Large intestine (tissue), 12 donors: ENCODE measurements around the gene CHST10. TPM values are rescaled to one million over a fixed set of nuclear protein-coding genes. Genes with fewer than 3 reads are reported as not detected.
"Not testable (repeated sequence)": the region's sequence is repeated elsewhere in the genome, so short reads cannot be mapped to it uniquely, and the experiment has no call there.

Experiments
- DNase-seq, 2 donors: peaks; one replicate each; pipeline versions ENCODE4 v3.0.0 to v3.0.0-alpha.2; 2013
- H3K27ac ChIP-seq: one replicate; pipeline ENCODE4 v1.5.1; 2013; ENCODE audit warnings: low read length
- H3K27me3 ChIP-seq: 2 replicates; pipeline ENCODE4 v1.6.1; 2013; ENCODE audit warnings: low read length; ENCODE audit not compliant: control insufficient read depth, insufficient read depth
- H3K36me3 ChIP-seq: 2 replicates; pipeline ENCODE4 v1.6.1; 2013; ENCODE audit warnings: low read length; ENCODE audit not compliant: control insufficient read depth, insufficient read depth
- H3K4me1 ChIP-seq: one replicate; pipeline ENCODE4 v1.6.1; 2013; ENCODE audit warnings: low read length; ENCODE audit not compliant: control insufficient read depth, insufficient read depth
- H3K4me3 ChIP-seq: one replicate; pipeline ENCODE4 v1.5.1; 2013; ENCODE audit warnings: low read length
- H3K9me3 ChIP-seq: one replicate; pipeline ENCODE4 v1.6.1; 2013; ENCODE audit warnings: mild to moderate bottlenecking, low read depth, low read length, moderate library complexity; ENCODE audit not compliant: control insufficient read depth
- WGBS: methylation state at CpG from one replicate; pipeline ENCODE4 v1.1.5; 2013; ENCODE audit warnings: low lambda C conversion rate; ENCODE audit not compliant: insufficient coverage; 5-methylcytosine and 5-hydroxymethylcytosine counted together
- long read RNA-seq, 11 donors: transcript quantifications; one replicate each; lab custom pipeline, GENCODE V29; 2026
- polyA plus RNA-seq: library from polyadenylated mRNA; unstranded; fragments of 120-200 nt; gene quantifications from one replicate; pipeline ENCODE4 v1.2.1, GENCODE V29; 2013

Gene CHST10, protein sequence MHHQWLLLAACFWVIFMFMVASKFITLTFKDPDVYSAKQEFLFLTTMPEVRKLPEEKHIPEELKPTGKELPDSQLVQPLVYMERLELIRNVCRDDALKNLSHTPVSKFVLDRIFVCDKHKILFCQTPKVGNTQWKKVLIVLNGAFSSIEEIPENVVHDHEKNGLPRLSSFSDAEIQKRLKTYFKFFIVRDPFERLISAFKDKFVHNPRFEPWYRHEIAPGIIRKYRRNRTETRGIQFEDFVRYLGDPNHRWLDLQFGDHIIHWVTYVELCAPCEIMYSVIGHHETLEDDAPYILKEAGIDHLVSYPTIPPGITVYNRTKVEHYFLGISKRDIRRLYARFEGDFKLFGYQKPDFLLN
- polyA plus RNA-seq = 6.4 TPM
- long read RNA-seq, donor 1, partial matches to known transcripts = 0 of 1 reads
- long read RNA-seq, donor 1, other reads (novel, unspliced or antisense) = 0 of 1 reads
- long read RNA-seq, donor 2, partial matches to known transcripts = 0 of 3 reads
- long read RNA-seq, donor 2, other reads (novel, unspliced or antisense) = 0 of 3 reads
- long read RNA-seq, donor 3 = 0 reads
- long read RNA-seq, donor 4 = 0 reads
- long read RNA-seq, donor 5 = 0 reads
- long read RNA-seq, donor 6, partial matches to known transcripts = 0 of 3 reads
- long read RNA-seq, donor 6, other reads (novel, unspliced or antisense) = 0 of 3 reads
- long read RNA-seq, donor 7, partial matches to known transcripts = 0 of 1 reads
- long read RNA-seq, donor 7, other reads (novel, unspliced or antisense) = 0 of 1 reads
- long read RNA-seq, donor 8 = 0 reads
- long read RNA-seq, donor 9, partial matches to known transcripts = 0 of 3 reads
- long read RNA-seq, donor 9, other reads (novel, unspliced or antisense) = 0 of 3 reads
- long read RNA-seq, donor 10 = 0 reads
- long read RNA-seq, donor 11, partial matches to known transcripts = 0 of 1 reads
- long read RNA-seq, donor 11, other reads (novel, unspliced or antisense) = 0 of 1 reads

- Histone ChIP-seq H3K9me3 (no peaks in the 10 kb centered on the region), H3K27me3 (peaks cover 6% of the 10 kb centered on the region), H3K4me1 (no peaks in the 10 kb centered on the region), H3K36me3 (peaks cover 3% of the 10 kb centered on the region), H3K27ac (no peak within 1 kb of the TSS), H3K4me3 (peak within 1 kb of the TSS; percentile 50)
- peak; percentile 17 to 72 for DNase-seq
- no CpG with 5 or more reads among the region's 88 CpGs for WGBS
Measured at GRCh38 chr2:100416935-100417710, at the start of gene CHST10. TSS of gene CHST10 (minus strand) at chr2:100417668. CDS start at chr2:100406675, 10,993 bp downstream.

DNA sequence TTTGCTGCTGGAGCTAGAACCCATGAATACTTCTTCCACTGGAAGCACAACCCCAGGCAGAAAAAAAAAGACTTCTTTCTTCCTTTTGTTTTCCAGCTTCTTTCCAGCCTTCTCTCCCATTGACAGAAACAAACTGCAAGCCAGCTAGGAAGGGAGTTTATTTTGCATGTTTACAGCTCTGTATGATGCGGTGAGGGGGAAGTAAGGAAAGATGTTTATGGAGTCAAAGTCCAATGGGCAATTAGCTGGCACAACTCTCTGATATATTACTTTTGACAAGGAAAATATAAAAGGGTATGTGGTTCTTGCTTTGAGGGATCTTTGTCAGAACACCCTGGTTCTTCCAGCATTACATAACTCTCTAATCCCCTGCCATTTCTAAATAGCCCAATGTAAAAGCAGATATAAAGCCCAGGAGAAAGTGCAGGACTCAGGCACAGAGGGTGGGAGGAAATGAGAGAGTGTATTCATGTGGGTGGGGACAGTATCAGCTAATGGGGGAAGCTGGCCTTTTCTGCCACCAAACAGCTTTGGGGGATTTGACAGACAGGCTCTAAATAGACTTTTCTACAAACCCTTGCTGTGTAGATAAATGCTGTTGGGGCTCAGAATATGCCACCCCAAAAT lies 43.5 kb upstream of the CHST10 start:
- Histone ChIP-seq H3K27me3 (no peaks in the 10 kb centered on the region), H3K4me1 (no peaks in the 10 kb centered on the region), H3K9me3 (no peaks in the 10 kb centered on the region), H3K27ac (no peak overlapping the region), H3K4me3 (no peak overlapping the region), H3K36me3 (no peaks in the 10 kb centered on the region)
- no peak for DNase-seq
- no CpG with 5 or more reads among the region's 1 CpG for WGBS

DNA sequence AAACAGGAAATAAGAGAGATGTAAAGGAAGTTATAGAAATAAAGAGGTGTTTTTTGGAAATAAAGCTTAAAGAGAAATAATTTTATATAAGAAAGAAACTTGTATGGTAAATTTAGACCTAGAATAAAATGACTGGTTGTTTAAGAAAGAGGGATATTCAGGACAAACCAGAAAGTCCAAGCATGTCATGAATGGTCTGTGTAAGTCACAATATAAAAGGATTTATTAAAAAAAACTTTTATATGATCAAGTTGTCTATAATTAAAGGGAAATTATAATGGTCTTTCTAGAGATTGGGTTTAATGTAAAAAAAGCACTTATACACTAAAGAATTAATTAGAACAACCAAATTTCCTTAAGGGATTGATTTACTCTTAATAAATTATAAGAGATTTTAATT lies 38.9 kb upstream of the CHST10 start:
- not testable (repeated sequence) for H3K27ac ChIP-seq, H3K4me3 ChIP-seq, H3K27me3 ChIP-seq, H3K9me3 ChIP-seq, H3K36me3 ChIP-seq, DNase-seq, H3K4me1 ChIP-seq

- Histone ChIP-seq H3K4me1 (no peaks in the 10 kb centered on the region), H3K4me3 (no peak overlapping the region), H3K9me3 (no peaks in the 10 kb centered on the region), H3K27ac (no peak overlapping the region), H3K27me3 (no peaks in the 10 kb centered on the region), H3K36me3 (no peaks in the 10 kb centered on the region)
- WGBS = 43% methylated on average over 1 of the region's 4 CpGs
- no peak for DNase-seq
Measured at GRCh38 chr2:100453853-100454252, 36.4 kb upstream of the CHST10 start.

DNA sequence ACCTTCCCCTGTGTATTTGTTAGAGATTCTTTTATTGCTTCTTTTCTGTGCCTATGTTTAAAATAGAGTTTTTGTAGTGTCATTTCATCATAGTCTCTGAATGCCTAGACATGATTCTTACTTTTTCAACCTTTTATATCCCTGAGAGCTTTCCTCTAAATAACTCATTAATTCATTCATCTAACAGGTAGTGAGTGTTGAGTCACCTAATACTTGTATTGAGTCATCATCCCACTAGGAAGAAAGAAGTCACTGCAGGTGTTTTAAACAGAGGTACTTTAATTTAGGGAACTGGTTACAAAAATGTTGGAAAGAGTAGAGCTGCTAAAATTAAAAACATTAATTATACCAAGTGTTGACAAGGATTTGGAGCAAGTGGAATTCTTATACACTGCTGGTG lies 34.3 kb upstream of the CHST10 start:
- Histone ChIP-seq H3K4me3 (no peak overlapping the region), H3K36me3 (no peaks in the 10 kb centered on the region)

GRCh38 chr2:100451092-100451491 lies 33.6 kb upstream of the CHST10 start:
- WGBS = 90% methylated on average over 1 of the region's 5 CpGs
- H3K27me3 ChIP-seq = no peaks in the 10 kb centered on the region
- DNase-seq = no peak
- H3K36me3 ChIP-seq = no peaks in the 10 kb centered on the region
- H3K4me3 ChIP-seq = no peak overlapping the region
- no peak overlapping the region for H3K27ac ChIP-seq
- no peaks in the 10 kb centered on the region for H3K4me1 ChIP-seq
- H3K9me3 ChIP-seq = no peaks in the 10 kb centered on the region

More for the DNA sequence above, 34.3 kb upstream of the CHST10 start:
- Histone ChIP-seq H3K4me1 (no peaks in the 10 kb centered on the region), H3K27me3 (no peaks in the 10 kb centered on the region), H3K27ac (no peak overlapping the region), H3K9me3 (no peaks in the 10 kb centered on the region)
- no peak for DNase-seq

GRCh38 chr2:100446696-100447095 lies 29.2 kb upstream of the CHST10 start:
- Histone ChIP-seq H3K27me3 (no peaks in the 10 kb centered on the region), H3K9me3 (no peaks in the 10 kb centered on the region), H3K4me1 (no peaks in the 10 kb centered on the region), H3K4me3 (no peak overlapping the region), H3K36me3 (no peaks in the 10 kb centered on the region), H3K27ac (no peak overlapping the region)
- WGBS = 100% methylated on average over 1 of the region's 2 CpGs
- no peak for DNase-seq

- whole genome bisulfite sequencing = 96% methylated on average over 5 of the region's 8 CpGs
Measured at GRCh38 chr2:100437751-100438150, 20.3 kb upstream of the CHST10 start.

DNA sequence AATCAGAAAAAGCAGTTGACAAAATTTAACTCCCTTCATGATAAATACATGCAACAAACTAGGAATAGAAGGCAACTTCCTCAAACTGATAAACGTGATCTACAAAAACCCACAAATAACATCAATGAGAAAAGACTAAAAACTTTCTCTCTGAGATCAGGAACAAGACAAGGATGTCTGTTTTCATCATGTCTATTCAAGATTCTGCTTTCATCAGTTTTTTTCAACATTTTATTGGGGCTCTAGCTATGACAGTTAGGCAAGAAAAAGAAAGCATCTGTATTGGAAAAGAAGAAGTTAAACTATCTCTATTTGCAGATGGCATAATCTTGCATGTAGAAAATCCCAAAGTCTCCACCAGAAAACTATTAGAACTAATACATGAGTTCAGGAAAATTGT lies 12.3 kb upstream of the CHST10 start:
- DNase-seq = no peak
- Histone ChIP-seq H3K27me3 (no peaks in the 10 kb centered on the region), H3K27ac (no peak overlapping the region), H3K36me3 (no peaks in the 10 kb centered on the region), H3K4me3 (no peak overlapping the region), H3K4me1 (no peaks in the 10 kb centered on the region), H3K9me3 (no peaks in the 10 kb centered on the region)
- WGBS = no CpG with 5 or more reads among the region's 1 CpG

More at GRCh38 chr2:100437751-100438150, 20.3 kb upstream of the CHST10 start:
- no peak overlapping the region for H3K27ac ChIP-seq
- no peaks in the 10 kb centered on the region for H3K4me1 ChIP-seq
- no peak overlapping the region for H3K4me3 ChIP-seq
- H3K9me3 ChIP-seq = no peaks in the 10 kb centered on the region
- H3K27me3 ChIP-seq = no peaks in the 10 kb centered on the region
- H3K36me3 ChIP-seq = no peaks in the 10 kb centered on the region
- no peak for DNase-seq
